Glutamatergic neuron (in vitro differentiated cells): Measurements from ENCODE around the gene PODN. TPM values are rescaled to one million over a fixed set of nuclear protein-coding genes. Genes with fewer than 3 reads are reported as not detected.

Experiments
- DNase-seq: peaks from one replicate; pipeline ENCODE4 v3.0.0; 2022
- H3K27ac Mint-ChIP-seq: one replicate; pipeline ENCODE4 v1.8.0; 2020; ENCODE audit warnings: mild to moderate bottlenecking, mixed read lengths, inconsistent platforms; ENCODE audit not compliant: unreplicated experiment
- H3K27me3 Mint-ChIP-seq: one replicate; pipeline ENCODE4 v1.8.0; 2020; ENCODE audit warnings: mild to moderate bottlenecking, moderate library complexity, mixed read lengths, inconsistent platforms; ENCODE audit not compliant: unreplicated experiment
- H3K36me3 Mint-ChIP-seq: one replicate; pipeline ENCODE4 v1.8.0; 2020; ENCODE audit warnings: mild to moderate bottlenecking, mixed read lengths, inconsistent platforms; ENCODE audit not compliant: unreplicated experiment
- H3K4me1 Mint-ChIP-seq: one replicate; pipeline ENCODE4 v1.8.0; 2020; ENCODE audit warnings: mild to moderate bottlenecking, low read depth, mixed read lengths, inconsistent platforms; ENCODE audit not compliant: unreplicated experiment
- H3K4me3 Mint-ChIP-seq: one replicate; pipeline ENCODE4 v1.8.0; 2020; ENCODE audit warnings: mild to moderate bottlenecking, mixed read lengths, inconsistent platforms; ENCODE audit not compliant: unreplicated experiment
- H3K9me3 Mint-ChIP-seq: one replicate; pipeline ENCODE4 v1.8.0; 2020; ENCODE audit warnings: mild to moderate bottlenecking, moderate library complexity, mixed read lengths, inconsistent platforms; ENCODE audit not compliant: unreplicated experiment
- total RNA-seq: library from RNA; stranded (reverse); fragmentation: NEBNext Ultra II Directional; extraction: Animal tissue kit (Norgen Biotek cat#: 25700); gene quantifications from one replicate; pipeline ENCODE4 v1.2.1, GENCODE V29; 2021; ENCODE audit not compliant: unreplicated experiment
- TF ChIP-seq, protein P1 (sequence below): fragments of 200-600 bp; sonication (generic); IDR thresholded peaks from one replicate; pipeline ENCODE4 v1.5.0; 2021; ENCODE audit not compliant: partially characterized antibody, unreplicated experiment

PODN gene
- total RNA-seq, 1 donor from 2014 or later: 3.1 TPM

DNA sequence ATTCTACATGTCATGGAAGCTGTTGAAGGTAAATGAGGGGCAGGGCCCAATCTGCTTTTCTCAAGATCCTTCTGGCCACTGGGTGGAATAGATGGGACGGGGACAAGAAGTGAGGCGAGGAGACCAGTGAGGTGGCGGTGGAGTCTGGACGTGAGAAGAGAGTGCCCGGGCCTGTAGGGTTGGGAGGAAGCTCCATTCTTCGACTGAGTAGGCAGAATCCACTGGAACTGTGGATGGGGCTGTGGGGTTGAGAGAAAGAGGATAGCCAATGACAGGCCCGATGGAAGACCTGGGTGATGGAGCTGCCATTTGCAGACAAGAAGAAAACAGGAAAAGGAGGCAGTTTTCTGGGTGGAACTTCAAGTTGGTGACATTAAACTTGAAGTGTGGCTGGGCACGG is 70.2 kb downstream of the PODN start:
- H3K4me3 Mint-ChIP-seq: no peak overlapping the region
- DNase-seq: no peak
- H3K4me1 Mint-ChIP-seq: peaks cover 25% of the 10 kb centered on the region
- peaks cover 7% of the 10 kb centered on the region for H3K9me3 Mint-ChIP-seq
- H3K27ac Mint-ChIP-seq: peak overlapping the region; percentile 25
- peaks cover 2% of the 10 kb centered on the region for H3K36me3 Mint-ChIP-seq
- H3K27me3 Mint-ChIP-seq: peaks cover 4% of the 10 kb centered on the region
- TF ChIP-seq, protein P1, sequence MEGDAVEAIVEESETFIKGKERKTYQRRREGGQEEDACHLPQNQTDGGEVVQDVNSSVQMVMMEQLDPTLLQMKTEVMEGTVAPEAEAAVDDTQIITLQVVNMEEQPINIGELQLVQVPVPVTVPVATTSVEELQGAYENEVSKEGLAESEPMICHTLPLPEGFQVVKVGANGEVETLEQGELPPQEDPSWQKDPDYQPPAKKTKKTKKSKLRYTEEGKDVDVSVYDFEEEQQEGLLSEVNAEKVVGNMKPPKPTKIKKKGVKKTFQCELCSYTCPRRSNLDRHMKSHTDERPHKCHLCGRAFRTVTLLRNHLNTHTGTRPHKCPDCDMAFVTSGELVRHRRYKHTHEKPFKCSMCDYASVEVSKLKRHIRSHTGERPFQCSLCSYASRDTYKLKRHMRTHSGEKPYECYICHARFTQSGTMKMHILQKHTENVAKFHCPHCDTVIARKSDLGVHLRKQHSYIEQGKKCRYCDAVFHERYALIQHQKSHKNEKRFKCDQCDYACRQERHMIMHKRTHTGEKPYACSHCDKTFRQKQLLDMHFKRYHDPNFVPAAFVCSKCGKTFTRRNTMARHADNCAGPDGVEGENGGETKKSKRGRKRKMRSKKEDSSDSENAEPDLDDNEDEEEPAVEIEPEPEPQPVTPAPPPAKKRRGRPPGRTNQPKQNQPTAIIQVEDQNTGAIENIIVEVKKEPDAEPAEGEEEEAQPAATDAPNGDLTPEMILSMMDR: no peak

DNA sequence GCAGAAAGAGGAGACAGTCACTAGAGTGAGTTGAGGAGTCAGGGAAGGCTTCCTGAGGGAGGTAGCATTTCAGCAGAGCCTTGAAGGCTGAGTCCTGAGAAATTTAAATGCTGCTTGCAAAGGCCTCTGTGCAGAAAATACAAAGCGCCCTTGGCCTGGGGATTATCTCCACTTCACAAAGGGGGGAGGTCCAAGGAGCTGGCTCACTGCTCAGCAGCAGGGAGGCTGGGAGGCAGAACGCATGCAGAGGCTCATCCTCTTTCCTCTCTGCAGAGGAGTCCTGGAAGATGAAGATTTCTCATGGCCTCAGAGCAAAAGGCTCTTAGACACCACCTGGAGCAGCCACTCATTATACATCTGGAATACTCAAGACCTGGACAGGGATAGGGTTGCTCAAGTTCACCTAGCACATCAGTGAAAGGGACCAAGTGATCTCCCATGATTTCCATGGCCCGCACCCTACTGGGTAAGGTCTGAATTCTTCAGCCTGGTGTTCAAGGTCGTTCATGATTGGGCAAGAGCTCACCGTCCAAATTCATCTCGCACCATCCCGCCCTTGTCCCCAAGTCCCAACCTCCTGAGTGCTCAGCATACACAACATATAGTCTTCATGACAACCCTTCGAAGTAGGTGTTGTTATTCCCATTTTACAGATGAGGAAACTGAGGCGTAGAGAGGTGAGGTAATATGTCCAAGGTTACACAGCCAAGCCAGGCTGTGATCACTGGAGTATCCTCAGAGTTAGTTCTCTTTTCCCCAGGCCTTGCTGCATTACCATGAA is 71.4 kb downstream of the PODN start:
- TF ChIP-seq, protein P1: no peak
- H3K36me3 Mint-ChIP-seq: peaks cover 12% of the 10 kb centered on the region
- peaks cover 7% of the 10 kb centered on the region for H3K9me3 Mint-ChIP-seq
- H3K4me3 Mint-ChIP-seq: no peak overlapping the region
- H3K27me3 Mint-ChIP-seq: peaks cover 3% of the 10 kb centered on the region
- no peak for DNase-seq
- H3K4me1 Mint-ChIP-seq: peaks cover 21% of the 10 kb centered on the region
- no peak overlapping the region for H3K27ac Mint-ChIP-seq

DNA sequence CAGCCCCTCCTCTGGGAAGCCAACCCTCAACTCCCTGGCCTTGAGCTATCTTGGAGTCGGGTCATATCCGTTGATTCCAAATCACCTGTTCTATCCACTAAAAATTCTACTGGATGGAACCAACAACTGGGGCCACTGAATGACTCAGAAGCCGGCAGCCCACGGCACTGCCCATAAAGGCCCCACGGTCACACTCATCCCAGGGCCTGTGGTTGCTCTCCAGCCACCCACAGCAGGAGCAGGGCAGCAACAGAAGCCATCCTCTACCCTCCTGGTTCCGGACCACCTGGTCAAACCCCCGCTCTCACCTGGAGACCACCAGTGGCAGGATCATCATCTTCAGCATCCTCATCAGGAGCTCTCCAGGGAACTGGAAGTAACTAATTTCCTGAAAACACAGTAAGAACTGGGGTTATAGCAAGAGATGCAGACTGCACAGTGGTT is 72.1 kb downstream of the PODN start:
- TF ChIP-seq, protein P1: no peak
- peak overlapping the region; percentile 8 for H3K27ac Mint-ChIP-seq
- peaks cover 4% of the 10 kb centered on the region for H3K27me3 Mint-ChIP-seq
- H3K36me3 Mint-ChIP-seq: peaks cover 12% of the 10 kb centered on the region
- H3K9me3 Mint-ChIP-seq: peaks cover 7% of the 10 kb centered on the region
- peaks cover 25% of the 10 kb centered on the region for H3K4me1 Mint-ChIP-seq
- no peak for DNase-seq
- no peak overlapping the region for H3K4me3 Mint-ChIP-seq

Other genes with a start within 250 kb of the PODN start
- 0.59 TPM for gene ZYG11A, start 219.5 kb upstream of the PODN start, total RNA-seq
- gene ECHDC2, start 140.5 kb upstream of the PODN start, total RNA-seq: 32.4 TPM
- gene SCP2, start 134.9 kb upstream of the PODN start, total RNA-seq: 57.5 TPM
- not detected for gene SLC1A7, start 80.4 kb downstream of the PODN start, total RNA-seq
- gene CPT2, start 134.6 kb downstream of the PODN start, total RNA-seq: 21.7 TPM
- gene CZIB, start 158.4 kb downstream of the PODN start, total RNA-seq: 48.5 TPM
- gene MAGOH, start 176.3 kb downstream of the PODN start, total RNA-seq: 27.3 TPM